ENCODE measurements around the gene OR10A6. TPM values are rescaled to one million over a fixed set of nuclear protein-coding genes. Genes with fewer than 3 reads are reported as not detected.

The OR10A6 gene
- total RNA-seq, 4 donors from 2014 or later: not detected

- intact Hi-C loops (cut with DNase I; ENCODE audit: low total_unique reads): no loop called here
- H3K36me3 ChIP-seq: no peaks in the 10 kb centered on the region
- no peak overlapping the region for H3K27ac ChIP-seq
- H3K4me1 ChIP-seq: no peaks in the 10 kb centered on the region
- TF ChIP-seq POLR2A (IDR thresholded peaks at IDR 0.05) (no peak), CTCF (IDR thresholded peaks at IDR 0.05) (no peak)
- no peak overlapping the region for H3K4me3 ChIP-seq
- H3K27me3 ChIP-seq: no peaks in the 10 kb centered on the region
- DNase-seq: no peak
- H3K9me3 ChIP-seq: no peaks in the 10 kb centered on the region
These were observed 38.9 kb upstream of the OR10A6 start for GRCh38 chr11:7969756-7970646.

- H3K9me3 ChIP-seq: no peaks in the 10 kb centered on the region
- H3K4me1 ChIP-seq: no peaks in the 10 kb centered on the region
- no peak for TF ChIP-seq CTCF (IDR thresholded peaks at IDR 0.05)
- TF ChIP-seq POLR2A (IDR thresholded peaks at IDR 0.05): no peak
- DNase-seq: no peak
- intact Hi-C loops (cut with DNase I; ENCODE audit: low total_unique reads): no loop called here
- H3K4me3 ChIP-seq: no peak overlapping the region
- H3K36me3 ChIP-seq: no peaks in the 10 kb centered on the region
- no peaks in the 10 kb centered on the region for H3K27me3 ChIP-seq
- no peak overlapping the region for H3K27ac ChIP-seq
These were observed 37.6 kb upstream of the OR10A6 start for GRCh38 chr11:7968686-7969085.

GRCh38 chr11:7967826-7968225 is 36.8 kb upstream of the OR10A6 start:
- no peak for DNase-seq
- intact Hi-C loops (cut with DNase I; ENCODE audit: low total_unique reads): no loop called here
- no peak overlapping the region for H3K4me3 ChIP-seq
- no peaks in the 10 kb centered on the region for H3K36me3 ChIP-seq
- H3K4me1 ChIP-seq: no peaks in the 10 kb centered on the region
- H3K27ac ChIP-seq: no peak overlapping the region
- H3K27me3 ChIP-seq: no peaks in the 10 kb centered on the region
- TF ChIP-seq CTCF (IDR thresholded peaks at IDR 0.05) (no peak), POLR2A (IDR thresholded peaks at IDR 0.05) (no peak)
- no peaks in the 10 kb centered on the region for H3K9me3 ChIP-seq

- no peaks in the 10 kb centered on the region for H3K36me3 ChIP-seq
- no peaks in the 10 kb centered on the region for H3K9me3 ChIP-seq
- no peaks in the 10 kb centered on the region for H3K4me1 ChIP-seq
- TF ChIP-seq CTCF (IDR thresholded peaks at IDR 0.05) (no peak), POLR2A (IDR thresholded peaks at IDR 0.05) (no peak)
- no peak for DNase-seq
- H3K27me3 ChIP-seq: no peaks in the 10 kb centered on the region
- intact Hi-C loops (cut with DNase I; ENCODE audit: low total_unique reads): no loop called here
- no peak overlapping the region for H3K4me3 ChIP-seq
- no peak overlapping the region for H3K27ac ChIP-seq
These were observed 36.0 kb upstream of the OR10A6 start for GRCh38 chr11:7967097-7967496.

GRCh38 chr11:7965386-7965785 is 34.3 kb upstream of the OR10A6 start, which contains the start of gene NLRP10:
TSS of gene NLRP10 (minus strand) at chr11:7965447. CDS start at chr11:7963495, 1,952 bp downstream.
- H3K9me3 ChIP-seq: no peaks in the 10 kb centered on the region
- H3K27me3 ChIP-seq: no peaks in the 10 kb centered on the region
- H3K27ac ChIP-seq: no peak within 1 kb of the TSS
- H3K4me3 ChIP-seq: no peak within 1 kb of the TSS
- no peaks in the 10 kb centered on the region for H3K4me1 ChIP-seq
- no peaks in the 10 kb centered on the region for H3K36me3 ChIP-seq
- TF ChIP-seq CTCF (IDR thresholded peaks at IDR 0.05) (no peak), POLR2A (IDR thresholded peaks at IDR 0.05) (no peak)
- intact Hi-C loops (cut with DNase I; ENCODE audit: low total_unique reads): no loop called here
- no peak for DNase-seq

Data from uterus (tissue), 4 donors.